H1 (cell line): ENCODE data around the gene WBP4.
"Not testable (repeated sequence)": the region's sequence is repeated elsewhere in the genome, so short reads cannot be mapped to it uniquely, and the experiment has no call there.

ENCODE experiments used
- BRCA1 ChIP-seq: IDR thresholded peaks from 2 replicates; pipeline ENCODE4 v1.6.1; 2012; ENCODE audit warnings: low read depth, low read length, improper control_type of control experiment
- EZH2 ChIP-seq: fragments of 200-600 bp; sonication (generic); IDR thresholded peaks from 2 replicates; pipeline ENCODE4 v1.7.1; 2012; ENCODE audit warnings: low read depth, mild to moderate bottlenecking, moderate library complexity, low read length, inconsistent platforms; ENCODE audit not compliant: severe bottlenecking
- HDAC6 ChIP-seq: IDR thresholded peaks from one replicate; pipeline ENCODE4 v1.7.1; 2012; ENCODE audit warnings: low read depth, mild to moderate bottlenecking, inconsistent platforms, low read length, moderate library complexity
- JUN ChIP-seq: IDR thresholded peaks from 2 replicates; pipeline ENCODE4 v1.6.1; 2011; ENCODE audit warnings: low read depth, mild to moderate bottlenecking, improper control_type of control experiment, low read length
- KDM4A ChIP-seq: IDR thresholded peaks from one replicate; pipeline ENCODE4 v1.7.1; 2012; ENCODE audit warnings: low read depth, mild to moderate bottlenecking, moderate library complexity, low read length, inconsistent platforms; ENCODE audit not compliant: severe bottlenecking
- NRF1 ChIP-seq: IDR thresholded peaks from 2 replicates; pipeline ENCODE4 v1.6.1; 2011; ENCODE audit warnings: mild to moderate bottlenecking, low read depth, low read length, improper control_type of control experiment
- POLR2A ChIP-seq, 2 experiments: IDR thresholded peaks; 1 replicate in 1 of 2; 2 replicates in 1 of 2; pipeline ENCODE4 v1.6.1; 2011; ENCODE audit warnings: low read depth in 2 of 2, low read length in 2 of 2, mild to moderate bottlenecking in 2 of 2; ENCODE audit errors: control extremely low read depth in 1 of 2
- POU5F1 ChIP-seq: IDR thresholded peaks from 2 replicates; pipeline ENCODE4 v1.6.1; 2011; ENCODE audit warnings: low read depth, mild to moderate bottlenecking, low read length, moderate library complexity
- RAD21 ChIP-seq, 2 experiments: IDR thresholded peaks in 1 of 2; conservative IDR thresholded peaks in 1 of 2; 2 replicates each; pipeline ENCODE4 v1.6.1; 2011; ENCODE audit warnings: low read depth in 2 of 2, low read length in 2 of 2, improper control_type of control experiment in 1 of 2, inconsistent platforms in 1 of 2, mild to moderate bottlenecking in 1 of 2, moderate library complexity in 1 of 2
- SP1 ChIP-seq: IDR thresholded peaks from 2 replicates; pipeline ENCODE4 v1.6.1; 2011; ENCODE audit warnings: low read depth, low read length
- TAF1 ChIP-seq: IDR thresholded peaks from 2 replicates; pipeline ENCODE4 v1.6.1; 2011; ENCODE audit warnings: mild to moderate bottlenecking, low read depth, low read length
- TF ChIP-seq, protein P1 (sequence below), 3 experiments: IDR thresholded peaks; 1 replicate in 2 of 3; 2 replicates in 1 of 3; pipeline versions ENCODE4 v1.5.1 to v1.6.1; 2011; ENCODE audit warnings: low read length in 3 of 3, mild to moderate bottlenecking in 3 of 3, inconsistent platforms in 2 of 3, low read depth in 1 of 3, moderate library complexity in 1 of 3; ENCODE audit not compliant: insufficient read depth in 1 of 3; ENCODE audit errors: control extremely low read depth in 1 of 3
- TF ChIP-seq, protein P2 (sequence below): IDR thresholded peaks from 2 replicates; pipeline ENCODE4 v1.6.1; 2011; ENCODE audit warnings: low read length, improper control_type of control experiment

DNA sequence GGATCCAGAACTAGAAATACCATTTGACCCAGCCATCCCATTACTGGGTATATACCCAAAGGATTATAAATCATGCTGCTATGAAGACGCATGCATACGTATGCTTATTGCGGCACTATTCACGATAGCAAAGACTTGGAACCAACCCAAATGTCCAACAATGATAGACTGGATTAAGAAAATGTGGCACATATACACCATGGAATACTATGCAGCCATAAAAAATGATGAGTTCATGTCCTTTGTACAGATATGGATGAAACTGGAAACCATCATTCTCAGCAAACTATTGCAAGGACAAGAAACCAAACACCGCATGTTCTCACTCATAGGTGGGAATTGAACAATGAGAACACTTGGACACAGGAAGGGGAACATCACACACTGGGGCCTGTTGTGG, 24.8 kb upstream of the WBP4 start:
- TF ChIP-seq POLR2A (IDR thresholded peaks at IDR 0.05; ENCODE audit: control extremely low read depth in 1 of 2, low read depth in 2 of 2, low read length in 2 of 2); BRCA1; RAD21 (IDR thresholded peaks at IDR 0.05 in 1 of 2, conservative IDR thresholded peaks at IDR 0.05 in 1 of 2; ENCODE audit: low read depth in 2 of 2, low read length in 2 of 2); KDM4A; HDAC6; NRF1; JUN; EZH2; TAF1; POU5F1; SP1: not testable (repeated sequence)
- TF ChIP-seq, protein P1, sequence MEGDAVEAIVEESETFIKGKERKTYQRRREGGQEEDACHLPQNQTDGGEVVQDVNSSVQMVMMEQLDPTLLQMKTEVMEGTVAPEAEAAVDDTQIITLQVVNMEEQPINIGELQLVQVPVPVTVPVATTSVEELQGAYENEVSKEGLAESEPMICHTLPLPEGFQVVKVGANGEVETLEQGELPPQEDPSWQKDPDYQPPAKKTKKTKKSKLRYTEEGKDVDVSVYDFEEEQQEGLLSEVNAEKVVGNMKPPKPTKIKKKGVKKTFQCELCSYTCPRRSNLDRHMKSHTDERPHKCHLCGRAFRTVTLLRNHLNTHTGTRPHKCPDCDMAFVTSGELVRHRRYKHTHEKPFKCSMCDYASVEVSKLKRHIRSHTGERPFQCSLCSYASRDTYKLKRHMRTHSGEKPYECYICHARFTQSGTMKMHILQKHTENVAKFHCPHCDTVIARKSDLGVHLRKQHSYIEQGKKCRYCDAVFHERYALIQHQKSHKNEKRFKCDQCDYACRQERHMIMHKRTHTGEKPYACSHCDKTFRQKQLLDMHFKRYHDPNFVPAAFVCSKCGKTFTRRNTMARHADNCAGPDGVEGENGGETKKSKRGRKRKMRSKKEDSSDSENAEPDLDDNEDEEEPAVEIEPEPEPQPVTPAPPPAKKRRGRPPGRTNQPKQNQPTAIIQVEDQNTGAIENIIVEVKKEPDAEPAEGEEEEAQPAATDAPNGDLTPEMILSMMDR (IDR thresholded peaks at IDR 0.05; ENCODE audit: control extremely low read depth in 1 of 3, insufficient read depth in 1 of 3, low read depth in 1 of 3, low read length in 3 of 3): not testable (repeated sequence)
- TF ChIP-seq, protein P2, sequence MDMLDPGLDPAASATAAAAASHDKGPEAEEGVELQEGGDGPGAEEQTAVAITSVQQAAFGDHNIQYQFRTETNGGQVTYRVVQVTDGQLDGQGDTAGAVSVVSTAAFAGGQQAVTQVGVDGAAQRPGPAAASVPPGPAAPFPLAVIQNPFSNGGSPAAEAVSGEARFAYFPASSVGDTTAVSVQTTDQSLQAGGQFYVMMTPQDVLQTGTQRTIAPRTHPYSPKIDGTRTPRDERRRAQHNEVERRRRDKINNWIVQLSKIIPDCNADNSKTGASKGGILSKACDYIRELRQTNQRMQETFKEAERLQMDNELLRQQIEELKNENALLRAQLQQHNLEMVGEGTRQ: not testable (repeated sequence)
